Measurements from ENCODE around the gene STK11IP. TPM values are rescaled to one million over a fixed set of nuclear protein-coding genes. Genes with fewer than 3 reads are reported as not detected.

STK11IP gene
- total RNA-seq, 1 experiment from 2014 or later = 45.0 TPM

GRCh38 chr2:219560893-219561178, 36.8 kb upstream of the STK11IP start:
- Histone ChIP-seq H3K27me3 (ENCODE audit: insufficient read depth, low read length) (no peaks in the 10 kb centered on the region), H3K9me3 (ENCODE audit: control insufficient read depth in 1 of 2, insufficient read depth in 1 of 2, low read depth in 1 of 2, low read length in 2 of 2) (no peaks in the 10 kb centered on the region), H3K27ac (ENCODE audit: low read depth, low read length) (no peak overlapping the region), H3K9ac (ENCODE audit: low read length) (no peak overlapping the region), H3K79me2 (ENCODE audit: insufficient read depth, low read length) (no peaks in the 10 kb centered on the region), H3K4me2 (ENCODE audit: low read length) (no peak overlapping the region), H4K20me1 (ENCODE audit: insufficient read depth) (no peaks in the 10 kb centered on the region), H3K36me3 (ENCODE audit: control insufficient read depth in 1 of 2, insufficient read depth in 2 of 2, low read length in 2 of 2) (no peaks in the 10 kb centered on the region), H3K4me1 (ENCODE audit: control insufficient read depth in 1 of 2, insufficient read depth in 2 of 2, low read length in 2 of 2) (peaks cover 0 to 4% of the 10 kb centered on the region in 2 experiments; a peak in 1 of 4 replicates), H3K4me3 (replicated peaks in 1 of 2; ENCODE audit: low read depth in 1 of 2, low read length in 2 of 2) (no peak overlapping the region), H3K9me2 (ENCODE audit: insufficient read depth) (no peaks in the 10 kb centered on the region), H2AFZ (ENCODE audit: low read depth, low read length, poor library complexity, severe bottlenecking) (no peak overlapping the region)
- ChIA-PET CTCF (interaction anchor here (0.8 to 2.6 kb wide), 10 partner anchors 9 to 128 kb away, joined by 3 to 16 read pairs (median 4); partner anchors contain the start of genes INHA, OBSL1 and STK11IP), RAD21 (ENCODE audit: low non-redundant PET in 1 of 2, low total read pairs in 2 of 2, uncharacterized antibody in 2 of 2, unreplicated experiment in 2 of 2) (no interaction called here), POLR2A (interaction anchor here (1.6 kb wide), 1 partner anchor 17 kb away, joined by 4 read pairs; the partner anchor contains the start of genes CHPF and TMEM198)
- intact Hi-C loops (cut with micrococcal nuclease) = no loop called here
- no peak for DNase-seq (ENCODE audit: low read depth, low spot score)
- no TSS peak for BruUV-seq (replicated peaks)
- no peak for ATAC-seq
- TF ChIP-seq, protein P1, sequence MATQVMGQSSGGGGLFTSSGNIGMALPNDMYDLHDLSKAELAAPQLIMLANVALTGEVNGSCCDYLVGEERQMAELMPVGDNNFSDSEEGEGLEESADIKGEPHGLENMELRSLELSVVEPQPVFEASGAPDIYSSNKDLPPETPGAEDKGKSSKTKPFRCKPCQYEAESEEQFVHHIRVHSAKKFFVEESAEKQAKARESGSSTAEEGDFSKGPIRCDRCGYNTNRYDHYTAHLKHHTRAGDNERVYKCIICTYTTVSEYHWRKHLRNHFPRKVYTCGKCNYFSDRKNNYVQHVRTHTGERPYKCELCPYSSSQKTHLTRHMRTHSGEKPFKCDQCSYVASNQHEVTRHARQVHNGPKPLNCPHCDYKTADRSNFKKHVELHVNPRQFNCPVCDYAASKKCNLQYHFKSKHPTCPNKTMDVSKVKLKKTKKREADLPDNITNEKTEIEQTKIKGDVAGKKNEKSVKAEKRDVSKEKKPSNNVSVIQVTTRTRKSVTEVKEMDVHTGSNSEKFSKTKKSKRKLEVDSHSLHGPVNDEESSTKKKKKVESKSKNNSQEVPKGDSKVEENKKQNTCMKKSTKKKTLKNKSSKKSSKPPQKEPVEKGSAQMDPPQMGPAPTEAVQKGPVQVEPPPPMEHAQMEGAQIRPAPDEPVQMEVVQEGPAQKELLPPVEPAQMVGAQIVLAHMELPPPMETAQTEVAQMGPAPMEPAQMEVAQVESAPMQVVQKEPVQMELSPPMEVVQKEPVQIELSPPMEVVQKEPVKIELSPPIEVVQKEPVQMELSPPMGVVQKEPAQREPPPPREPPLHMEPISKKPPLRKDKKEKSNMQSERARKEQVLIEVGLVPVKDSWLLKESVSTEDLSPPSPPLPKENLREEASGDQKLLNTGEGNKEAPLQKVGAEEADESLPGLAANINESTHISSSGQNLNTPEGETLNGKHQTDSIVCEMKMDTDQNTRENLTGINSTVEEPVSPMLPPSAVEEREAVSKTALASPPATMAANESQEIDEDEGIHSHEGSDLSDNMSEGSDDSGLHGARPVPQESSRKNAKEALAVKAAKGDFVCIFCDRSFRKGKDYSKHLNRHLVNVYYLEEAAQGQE (IDR thresholded peaks at IDR 0.05; ENCODE audit: low read depth) = no peak
- no peak for TF ChIP-seq CTCF (IDR thresholded peaks at IDR 0.05 in 2 of 3, conservative IDR thresholded peaks at IDR 0.05 in 1 of 3; ENCODE audit: borderline replicate concordance in 1 of 3, insufficient read depth in 1 of 3, low read depth in 2 of 3, low read length in 2 of 3)
- no peak for TF ChIP-seq ZNF274 (IDR thresholded peaks at IDR 0.05; ENCODE audit: low read depth, low read length)

Data from HCT116 (cell line).